ENCODE results near the gene BAZ2B. TPM values are rescaled to one million over a fixed set of nuclear protein-coding genes. Genes with fewer than 3 reads are reported as not detected.
"Not testable (repeated sequence)": the region's sequence is repeated elsewhere in the genome, so short reads cannot be mapped to it uniquely, and the experiment has no call there.

The BAZ2B gene
- total RNA-seq, 1 donor from 2014 or later = 115 TPM

DNA sequence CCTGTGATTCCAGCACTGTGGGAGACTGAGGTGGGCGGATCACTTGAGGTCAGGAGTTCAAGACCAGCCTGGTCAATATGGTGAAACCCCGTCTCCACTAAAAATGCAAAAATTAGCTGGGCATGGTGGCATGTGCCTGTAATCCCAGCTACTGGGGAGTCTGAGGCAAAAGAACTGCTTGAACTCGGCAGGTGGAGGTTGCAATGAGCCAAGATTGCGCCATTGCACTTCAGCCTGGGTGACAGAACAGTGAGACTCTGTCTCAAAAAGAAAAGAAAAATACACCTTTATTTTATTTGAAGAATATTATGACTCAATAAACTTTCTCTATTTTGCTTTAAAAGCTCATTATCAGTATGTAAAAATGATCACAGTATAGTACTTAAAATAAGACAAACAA, 81.1 kb downstream of the BAZ2B start:
- DNase-seq (ENCODE audit: low read depth) = not testable (repeated sequence)

DNA sequence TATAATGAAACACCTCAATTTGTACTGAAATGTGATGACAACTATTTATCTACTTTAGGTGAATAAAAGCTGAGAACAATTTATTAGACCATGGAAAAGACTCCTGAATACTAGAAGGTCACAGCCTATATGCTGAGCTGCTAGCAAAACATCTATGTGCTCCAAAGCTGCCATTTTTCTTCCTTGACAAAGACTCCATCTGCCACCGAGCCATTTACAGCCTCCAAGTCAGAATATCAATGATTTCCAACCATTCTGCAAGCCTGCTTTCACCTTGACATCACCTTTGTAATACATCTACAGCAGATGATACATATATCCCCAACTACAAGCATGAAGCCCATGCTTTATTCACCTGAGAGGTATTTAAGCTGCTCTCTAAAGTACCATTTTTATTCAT, 84.9 kb downstream of the BAZ2B start:
- DNase-seq (ENCODE audit: low read depth) = no peak

DNA sequence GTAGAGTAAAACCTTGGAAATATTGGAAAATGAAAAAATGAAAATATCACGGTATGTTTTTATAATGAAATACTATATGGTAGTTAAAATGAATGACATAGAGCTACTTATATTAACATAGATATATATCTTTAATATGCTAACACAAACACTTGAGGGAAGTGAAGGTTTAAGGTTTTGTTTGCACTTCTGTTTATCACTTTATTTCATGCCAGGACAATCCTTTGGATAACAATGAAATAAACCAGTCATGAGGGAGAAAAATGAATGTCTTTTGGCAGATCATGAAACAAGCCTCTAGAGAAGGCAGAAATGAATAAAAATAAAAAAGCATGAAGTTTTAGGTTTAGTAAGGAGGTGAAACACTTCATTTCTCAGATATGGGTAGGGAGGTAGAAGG, 89.9 kb downstream of the BAZ2B start:
- no peak for DNase-seq (ENCODE audit: low read depth)

DNA sequence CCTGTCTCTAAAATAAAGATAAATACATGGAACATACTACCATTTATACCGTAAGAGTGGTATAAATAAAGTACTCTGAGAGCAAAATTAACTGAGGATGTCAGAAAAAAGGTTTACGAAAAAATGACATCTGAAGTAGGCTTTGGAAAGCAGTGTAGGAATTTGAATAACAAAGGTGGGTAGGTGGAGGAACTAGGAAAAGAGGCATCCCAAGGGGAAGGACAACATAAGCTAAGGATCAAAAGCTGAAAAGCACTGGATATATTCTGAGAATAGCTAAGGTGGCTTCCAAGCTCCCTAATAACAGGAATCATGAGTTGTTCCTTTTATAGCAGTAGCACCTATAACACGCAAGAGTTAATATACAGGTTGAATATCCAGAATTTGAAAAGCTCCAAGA, 91.3 kb downstream of the BAZ2B start:
- DNase-seq (ENCODE audit: low read depth) = no peak

DNA sequence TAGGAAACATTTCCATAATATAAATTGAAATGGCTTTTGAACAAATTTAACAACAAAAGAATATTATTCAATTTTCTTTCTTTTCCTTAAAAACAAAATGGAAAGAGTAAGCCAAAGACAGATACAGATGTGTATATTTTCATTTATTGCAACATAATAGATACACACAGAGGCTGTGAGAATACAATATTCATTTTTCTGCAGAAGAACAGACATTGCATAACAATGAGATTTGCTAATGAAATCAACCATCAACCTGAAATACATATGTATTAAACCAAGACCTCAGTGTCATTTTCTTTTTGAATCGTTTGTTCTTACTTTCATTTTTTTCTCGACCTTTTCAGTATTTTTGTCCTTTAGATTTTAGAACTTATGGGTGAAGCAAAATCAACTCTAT, 95.1 kb downstream of the BAZ2B start:
- DNase-seq (ENCODE audit: low read depth) = no peak

DNA sequence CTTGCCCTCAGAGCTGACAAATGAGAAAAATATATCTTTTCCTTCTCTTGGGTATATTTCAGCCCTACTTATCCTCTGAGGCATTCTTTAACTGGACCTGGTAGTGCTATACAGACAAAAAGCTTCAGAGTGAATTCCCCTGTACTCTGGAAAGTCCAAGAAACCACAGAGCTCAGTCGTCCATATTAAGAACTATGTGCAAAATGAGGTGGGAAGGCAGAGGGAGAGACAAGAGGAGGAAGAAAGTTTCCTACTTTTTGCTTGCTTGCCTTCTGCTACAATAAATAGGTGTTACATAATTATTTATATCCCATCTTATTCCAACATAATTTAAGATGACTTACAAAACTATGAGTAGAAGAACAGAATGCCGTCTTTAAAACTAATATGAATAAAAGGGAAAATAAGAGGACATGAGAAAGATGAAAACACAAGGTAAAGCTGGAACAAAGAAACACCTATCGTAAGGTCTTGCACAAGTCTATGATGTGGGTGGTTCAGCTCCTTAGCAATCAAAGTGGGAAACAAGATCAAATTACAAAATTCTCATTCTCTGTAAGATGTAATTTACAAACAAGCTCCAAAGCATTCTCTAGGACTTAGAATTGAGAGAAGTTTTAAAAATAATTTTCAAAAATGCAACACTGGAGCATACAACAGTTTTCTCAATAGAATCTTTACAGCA, 97.9 kb downstream of the BAZ2B start:
- DNase-seq (ENCODE audit: low read depth) = peak; percentile 72

DNA sequence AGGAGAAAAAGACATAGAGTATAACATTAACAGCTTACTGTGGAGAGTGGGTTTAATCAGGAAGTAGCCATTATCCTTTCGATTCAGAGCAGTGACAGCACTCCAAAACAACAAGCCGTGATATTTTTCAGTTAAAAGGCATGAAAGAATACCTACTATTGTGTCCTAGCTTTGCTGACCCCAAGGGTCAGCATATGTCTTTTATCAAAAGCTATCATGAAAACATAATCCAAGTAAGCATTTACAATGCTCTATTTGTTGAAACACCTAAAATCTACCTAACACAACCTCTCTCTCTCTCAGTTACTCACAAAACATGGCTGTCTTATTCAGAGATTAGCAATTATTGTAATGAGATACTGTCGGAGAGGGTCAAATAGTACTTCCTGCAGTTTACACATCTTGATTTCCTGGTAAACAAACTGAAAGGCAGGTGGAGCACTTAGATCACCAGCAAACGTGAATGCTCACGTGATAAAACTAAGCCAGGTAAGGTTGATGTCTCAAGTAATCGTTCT, 100.0 kb downstream of the BAZ2B start:
- peak; percentile 87 for DNase-seq (ENCODE audit: low read depth)

DNA sequence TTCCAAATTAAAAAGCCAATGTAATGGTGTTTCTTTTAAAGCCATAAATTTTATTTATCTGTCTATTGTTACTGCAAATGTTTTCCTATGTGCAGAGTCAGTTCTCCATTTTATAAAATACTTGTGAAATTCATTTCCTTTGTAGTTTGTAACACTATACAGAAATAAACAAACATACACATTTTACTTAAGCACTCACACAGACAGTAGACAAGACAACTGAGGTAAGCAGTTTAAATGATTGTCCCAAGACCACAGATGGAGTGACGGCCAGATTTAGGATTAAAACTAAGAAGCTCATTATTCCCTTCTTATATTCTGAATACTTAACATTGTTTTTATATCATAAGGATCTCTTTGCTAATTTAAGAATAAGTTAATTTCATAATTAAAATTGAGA, 100.9 kb downstream of the BAZ2B start:
- DNase-seq (ENCODE audit: low read depth) = no peak

DNA sequence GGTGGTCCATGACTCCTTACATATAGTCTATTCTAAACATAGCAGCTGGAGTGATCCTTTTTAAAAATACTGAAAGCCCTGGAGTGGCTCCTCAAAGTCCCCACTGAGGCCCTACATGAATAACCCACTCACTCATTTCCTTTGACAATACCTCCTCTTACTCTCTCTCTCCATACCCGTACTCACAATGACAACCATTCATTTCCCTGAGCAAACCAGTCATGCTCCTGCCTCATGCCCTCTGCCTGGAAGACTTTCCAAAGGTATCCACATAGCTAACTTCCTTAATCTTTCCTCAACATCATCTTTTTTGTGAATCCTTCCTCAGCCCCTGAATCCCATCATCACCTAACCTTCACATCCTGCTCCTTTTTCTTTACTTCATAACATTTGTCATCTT, 102.6 kb downstream of the BAZ2B start:
- DNase-seq (ENCODE audit: low read depth) = no peak

DNA sequence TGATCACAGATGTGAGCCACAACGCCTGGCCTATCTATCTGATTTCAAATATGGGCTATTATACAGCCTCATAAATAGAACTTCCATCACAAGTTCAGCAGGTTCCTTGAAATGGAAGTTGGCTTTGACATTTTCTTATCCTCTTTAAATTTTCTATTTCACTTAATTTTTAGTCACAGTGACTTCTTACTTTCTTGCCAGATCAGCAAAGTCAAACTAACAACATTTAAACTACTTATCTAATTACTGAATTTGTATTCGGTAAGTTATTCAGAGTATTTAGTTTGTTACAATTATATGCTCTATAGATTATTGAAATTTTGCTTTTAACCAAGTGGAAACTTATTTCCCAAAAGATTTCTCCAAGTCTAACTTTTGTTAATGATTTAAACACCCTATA, 108.2 kb downstream of the BAZ2B start:
- no peak for DNase-seq (ENCODE audit: low read depth)

DNA sequence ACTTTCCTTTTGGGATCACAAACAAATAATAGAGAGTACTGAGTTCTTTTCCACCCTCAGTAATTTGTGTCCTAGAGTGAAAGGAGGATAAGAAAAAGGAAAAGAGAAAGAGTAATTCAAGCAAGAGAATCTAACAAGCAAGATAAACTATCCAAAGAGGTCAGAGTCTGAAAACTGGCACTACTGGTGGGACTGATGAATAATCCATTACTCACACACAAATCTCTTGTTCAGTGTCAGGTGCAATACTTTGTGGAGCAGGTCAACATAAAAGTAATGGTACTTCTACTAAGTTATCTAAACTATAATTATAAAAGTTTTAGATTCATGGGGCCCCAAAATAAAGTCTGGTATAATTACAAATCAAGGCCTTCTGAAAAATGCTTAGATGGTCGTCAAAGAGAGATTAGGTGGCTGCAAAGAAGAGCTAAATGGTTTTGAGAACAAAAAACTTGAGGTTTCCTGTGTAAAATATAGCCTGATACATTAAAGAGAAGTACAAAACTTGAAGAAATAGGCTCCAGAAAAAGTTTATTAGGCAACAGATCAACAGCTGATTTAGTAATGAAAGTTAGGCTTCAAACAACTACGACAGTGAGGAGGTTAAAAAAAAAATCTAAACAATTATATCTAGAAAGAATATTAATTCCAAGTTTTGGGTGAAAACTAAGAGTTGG, 109.4 kb downstream of the BAZ2B start:
- peak; percentile 79 for DNase-seq (ENCODE audit: low read depth)

DNA sequence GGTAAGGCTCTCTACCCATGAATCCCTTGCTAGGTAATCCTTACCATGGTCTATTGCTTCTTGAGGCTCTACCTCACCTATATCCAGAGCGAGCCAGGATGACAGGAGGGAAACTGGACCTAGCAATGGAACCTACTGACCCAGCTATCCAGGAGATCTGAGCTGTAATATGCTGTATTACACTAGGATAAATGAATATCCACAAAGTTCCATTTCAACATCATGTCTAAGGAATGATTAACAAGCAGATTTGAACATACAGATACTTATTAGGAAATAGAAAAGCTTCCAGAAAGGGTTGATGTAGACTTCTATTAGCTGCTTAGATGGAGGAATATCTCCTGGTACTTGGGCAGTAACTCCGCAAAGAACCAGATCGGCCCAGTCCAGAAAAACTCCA, 110.1 kb downstream of the BAZ2B start:
- DNase-seq (ENCODE audit: low read depth) = peak; percentile 39

DNA sequence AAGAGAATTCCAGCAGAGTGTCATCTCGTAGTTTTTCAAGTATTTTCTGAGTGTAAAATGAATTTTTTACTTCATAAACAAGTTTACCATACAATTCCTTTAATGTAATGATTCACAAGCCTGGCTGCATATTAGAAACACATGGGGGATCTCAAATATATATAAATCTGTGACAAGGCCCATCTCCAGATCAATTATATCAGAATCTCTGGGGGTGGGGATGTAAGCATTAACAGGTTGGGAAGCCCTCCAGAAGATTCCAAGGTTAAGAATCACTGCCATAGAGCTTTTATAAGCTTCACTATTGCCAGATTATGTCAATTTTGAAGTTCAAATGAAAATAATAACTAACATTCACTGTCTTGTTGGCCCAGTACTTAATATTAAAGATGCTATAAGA, 111.2 kb downstream of the BAZ2B start:
- DNase-seq (ENCODE audit: low read depth) = no peak

DNA sequence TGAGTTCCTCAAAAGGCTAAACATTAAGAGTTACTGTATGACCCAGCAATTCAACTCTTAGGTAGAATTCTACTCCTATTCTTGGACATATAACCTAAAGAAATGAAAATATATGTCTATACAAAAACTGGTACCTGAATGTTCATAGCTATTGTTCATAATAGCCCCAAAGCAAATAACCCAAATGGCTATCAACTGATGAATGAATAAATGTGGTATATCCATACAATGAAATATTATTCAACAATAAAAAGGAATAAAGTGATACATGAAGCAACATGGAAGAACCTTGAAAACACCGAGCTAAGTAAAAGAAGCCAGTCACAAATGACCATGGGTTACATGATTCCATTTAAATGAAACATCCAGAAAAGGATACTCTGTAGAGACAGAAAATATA, 114.6 kb downstream of the BAZ2B start:
- no peak for DNase-seq (ENCODE audit: low read depth)

DNA sequence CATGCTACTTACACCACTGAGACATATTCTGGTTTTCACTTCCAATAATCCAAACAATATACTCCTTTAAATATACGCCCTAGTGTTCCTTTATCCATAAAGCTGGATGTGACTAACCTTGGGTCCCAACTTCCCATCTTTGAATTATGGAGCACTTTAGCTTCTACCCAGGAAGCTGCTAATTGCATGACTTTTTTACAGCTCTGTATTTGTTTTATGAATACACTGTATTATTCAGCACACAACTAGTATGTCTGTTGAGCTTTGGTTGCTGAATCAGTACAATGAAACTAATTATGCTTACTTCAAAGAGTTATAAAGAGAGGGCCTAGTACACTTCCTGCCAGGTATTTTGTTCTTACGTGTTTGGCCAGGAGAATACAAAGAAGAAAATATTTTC, 118.5 kb downstream of the BAZ2B start:
- no peak for DNase-seq (ENCODE audit: low read depth)

DNA sequence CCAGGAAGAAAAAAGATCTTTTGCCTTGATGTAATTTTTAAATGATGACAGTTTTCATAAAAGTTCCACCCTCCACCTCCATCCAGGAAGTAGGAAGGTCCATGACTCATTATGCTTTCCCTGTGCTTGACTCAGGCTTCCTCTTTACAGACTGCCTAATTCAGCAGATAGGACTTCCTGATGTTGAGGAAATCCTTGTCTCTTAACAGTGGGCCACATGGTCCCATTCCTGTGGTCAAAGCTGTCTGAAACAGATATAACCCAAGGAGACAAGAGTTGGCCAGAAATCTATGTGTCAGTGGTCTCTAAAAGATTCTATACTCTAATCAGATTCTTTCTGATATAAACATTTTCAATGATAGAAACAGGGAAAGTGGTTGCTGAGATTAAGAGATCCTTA, 119.1 kb downstream of the BAZ2B start:
- DNase-seq (ENCODE audit: low read depth) = peak; percentile 85

DNA sequence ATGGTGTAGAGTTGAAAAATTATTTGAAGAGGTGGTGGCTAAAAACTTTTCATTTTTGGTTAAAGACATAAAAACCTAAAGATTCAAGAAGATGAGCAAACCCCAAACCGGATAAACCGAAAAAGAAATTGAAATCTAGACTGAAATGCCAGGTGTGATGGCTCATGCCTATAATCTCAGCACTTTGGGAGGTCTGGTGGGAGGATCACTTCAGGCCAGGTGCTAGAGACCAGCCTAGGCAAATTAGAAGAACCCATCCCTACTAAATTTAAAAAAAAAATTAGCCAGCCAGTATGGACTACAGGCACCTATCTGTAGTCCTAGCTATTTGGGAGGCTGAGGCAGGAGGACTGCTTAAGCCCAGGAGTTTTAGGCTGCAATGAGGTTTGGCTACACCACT, 126.9 kb downstream of the BAZ2B start:
- no peak for DNase-seq (ENCODE audit: low read depth)

DNA sequence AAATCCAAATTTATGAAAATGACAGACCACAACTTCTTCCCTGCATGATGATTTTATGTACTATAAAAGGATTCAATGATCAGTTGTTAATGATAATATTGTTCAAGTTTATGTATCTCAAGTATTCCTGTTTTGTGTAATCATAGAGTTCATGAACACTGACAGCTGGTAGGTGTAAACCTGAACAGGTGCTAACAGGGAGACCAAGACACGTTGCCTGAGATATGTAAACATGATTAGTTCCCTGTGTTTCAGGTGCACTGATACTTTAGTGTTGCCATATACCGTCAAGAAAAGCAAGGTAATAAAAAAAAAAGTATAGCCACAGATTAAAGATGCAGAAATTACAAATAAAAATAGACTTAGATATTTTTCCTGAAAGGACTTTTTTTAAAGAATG, 131.8 kb downstream of the BAZ2B start:
- DNase-seq (ENCODE audit: low read depth) = no peak

DNA sequence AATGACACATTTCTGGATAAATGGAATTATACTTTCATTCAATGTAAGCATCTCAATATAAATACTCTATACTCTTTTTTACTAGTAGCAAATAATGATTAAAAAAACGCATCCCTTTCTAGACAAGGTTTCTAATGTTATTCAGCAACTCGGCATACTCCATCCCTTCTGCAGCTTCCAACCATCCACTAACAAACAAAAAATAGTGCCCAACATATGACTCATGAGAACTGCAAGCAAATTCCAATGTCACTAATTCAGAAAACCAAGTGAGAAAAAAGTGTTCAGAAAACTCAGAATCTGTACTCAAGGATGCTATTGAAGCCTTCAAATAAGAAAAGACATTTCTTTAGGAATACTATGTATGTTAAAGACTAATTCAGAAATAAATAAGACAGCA, 140.0 kb downstream of the BAZ2B start:
- DNase-seq (ENCODE audit: low read depth) = peak; percentile 9

DNA sequence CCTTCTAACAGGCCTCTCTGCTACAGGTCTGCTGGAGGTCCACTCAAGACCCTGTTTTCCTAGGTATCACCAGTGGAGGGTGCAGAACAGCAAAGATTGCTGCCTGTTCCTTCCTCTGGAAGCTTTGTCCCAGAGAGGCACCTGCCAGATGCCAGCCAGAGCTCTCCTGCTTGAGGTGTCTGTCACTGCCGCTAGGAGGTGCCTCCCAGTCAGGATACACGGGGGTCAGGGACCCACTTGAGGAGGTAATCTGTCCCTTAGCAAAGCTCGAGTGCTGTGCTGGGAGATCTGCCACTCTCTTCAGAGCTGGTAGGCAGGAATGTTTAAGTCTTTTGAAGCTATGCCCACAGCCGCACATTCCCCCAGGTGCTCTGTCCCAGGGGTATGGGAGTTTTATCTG, 140.6 kb downstream of the BAZ2B start:
- DNase-seq (ENCODE audit: low read depth) = no peak

DNA sequence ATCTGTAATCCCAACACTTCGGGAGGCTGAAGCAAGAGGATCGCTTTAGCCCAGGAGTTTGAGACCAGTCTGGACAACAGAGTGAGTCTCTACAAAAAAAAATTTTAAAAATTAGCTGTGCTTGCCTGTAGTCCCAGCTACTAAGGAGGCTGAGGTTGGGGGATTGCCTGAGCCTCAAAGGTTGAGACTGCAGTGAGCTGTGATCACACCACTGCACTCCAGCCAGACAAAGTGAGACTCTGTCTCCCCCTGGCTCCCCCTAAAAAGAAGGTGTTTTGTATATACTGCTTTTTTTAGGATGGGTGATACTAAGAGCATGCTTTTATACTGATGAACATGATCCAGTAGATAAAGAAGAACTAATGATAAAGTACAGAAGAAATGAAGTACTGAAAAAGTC, 145.0 kb downstream of the BAZ2B start:
- no peak for DNase-seq (ENCODE audit: low read depth)

DNA sequence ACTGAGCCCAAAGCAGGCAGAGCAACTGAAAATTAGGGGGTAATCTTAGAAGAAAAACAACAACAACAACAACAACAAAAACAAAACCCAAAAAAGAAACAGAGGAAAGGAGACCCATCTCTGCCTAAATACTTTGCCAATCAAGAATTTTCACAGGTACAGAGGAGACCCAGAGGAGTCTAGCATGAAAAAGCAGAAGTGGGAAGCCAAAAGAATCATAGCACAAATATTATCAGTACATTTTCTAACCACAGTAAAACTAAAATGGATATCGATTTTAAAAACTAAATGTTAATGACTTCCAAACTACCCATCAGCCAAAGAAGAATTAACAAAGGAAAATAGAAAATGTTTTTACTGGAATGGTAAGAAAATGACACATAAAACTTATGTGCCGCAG, 148.1 kb downstream of the BAZ2B start:
- no peak for DNase-seq (ENCODE audit: low read depth)

DNA sequence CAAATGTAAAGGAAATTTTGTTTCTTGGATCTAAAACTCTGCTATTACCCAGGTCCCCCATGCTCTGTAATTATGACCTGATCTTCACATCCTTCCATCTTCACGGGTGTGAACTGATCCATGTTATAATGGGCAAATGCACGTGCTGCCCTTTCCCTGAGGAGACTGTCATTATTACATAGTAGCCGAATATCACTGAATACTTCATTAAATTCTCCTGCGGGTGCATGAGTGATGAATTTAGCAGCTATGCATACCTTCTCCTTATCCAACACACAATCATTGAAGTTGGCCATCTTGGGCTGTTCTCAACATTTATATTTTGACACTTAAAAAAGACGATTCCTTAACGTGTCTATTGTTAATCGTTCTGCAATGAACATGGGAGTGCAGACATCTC, 153.4 kb downstream of the BAZ2B start:
- DNase-seq (ENCODE audit: low read depth) = no peak
